GM10847 (cell line): ENCODE measurements around the gene LDB1.
A peak's percentile ranks its signal among the peaks of the same experiment; 100 is the strongest.

Source experiments
- POLR2A ChIP-seq: IDR thresholded peaks from 2 replicates; pipeline ENCODE4 v1.6.1; 2011; ENCODE audit not compliant: insufficient read length; ENCODE audit errors: extremely low read depth

The LDB1 gene

GRCh38 chr10:102119417-102120141 is 589 bp downstream of the LDB1 start:
- no peak for TF ChIP-seq POLR2A

DNA sequence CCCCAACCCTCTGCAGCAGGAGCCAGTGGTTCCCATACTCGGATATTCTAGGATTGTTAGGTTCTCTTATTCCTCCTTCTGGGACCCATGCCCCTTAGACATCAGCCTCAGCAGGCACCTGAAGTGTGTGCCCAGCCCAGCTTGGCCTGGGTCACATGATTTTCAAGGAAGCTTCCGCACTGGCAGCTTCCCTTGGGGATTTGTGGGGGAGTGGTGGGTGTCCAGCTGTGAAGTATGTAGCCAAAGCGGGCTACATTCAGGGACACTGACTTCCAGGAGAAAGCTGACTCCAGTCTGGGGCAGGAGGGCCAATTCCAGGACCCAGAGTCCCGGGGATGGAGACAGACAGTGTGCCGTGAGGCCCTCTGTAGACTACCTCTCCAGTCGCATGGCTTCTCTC is 1.3 kb downstream of the LDB1 start:
- no peak for TF ChIP-seq POLR2A

DNA sequence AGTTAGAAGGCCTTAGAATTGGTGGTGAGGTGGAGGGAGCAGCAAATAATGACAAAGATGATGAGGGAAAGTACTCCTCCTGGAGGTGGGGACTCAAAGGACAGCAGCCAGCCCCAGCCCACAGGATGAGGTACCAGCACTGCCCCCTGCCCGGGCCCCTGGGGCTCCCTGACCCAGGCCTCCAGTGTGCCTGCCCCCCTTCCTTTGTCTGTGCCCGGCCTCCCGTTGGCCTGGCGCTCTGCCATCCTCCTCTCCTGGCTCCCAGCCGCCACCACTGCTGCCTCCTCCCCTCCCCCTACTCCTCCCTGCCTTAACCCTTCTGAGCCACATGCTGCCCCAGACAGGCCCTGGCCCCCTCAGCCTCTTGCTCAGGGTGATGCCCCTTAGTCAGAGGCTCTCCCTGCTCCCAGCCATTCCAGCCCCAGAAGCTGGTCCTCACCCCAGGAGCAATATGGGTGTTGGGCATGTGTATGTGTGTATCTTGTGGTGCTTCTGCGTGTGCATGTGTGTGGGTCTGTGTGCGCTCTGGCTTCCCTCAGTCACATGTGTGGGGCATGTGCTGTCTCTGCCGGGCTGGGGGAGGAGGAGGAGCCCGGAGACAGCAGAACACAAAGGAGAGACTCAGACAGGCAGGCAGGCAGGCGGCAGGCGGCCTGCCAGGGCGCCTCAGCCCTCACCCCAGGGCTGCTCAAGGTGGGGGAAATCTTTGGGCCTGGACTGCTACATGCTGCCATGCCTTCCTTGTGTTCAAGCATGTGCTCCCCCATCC is 2.6 kb downstream of the LDB1 start:
- TF ChIP-seq POLR2A = peak; percentile 23

DNA sequence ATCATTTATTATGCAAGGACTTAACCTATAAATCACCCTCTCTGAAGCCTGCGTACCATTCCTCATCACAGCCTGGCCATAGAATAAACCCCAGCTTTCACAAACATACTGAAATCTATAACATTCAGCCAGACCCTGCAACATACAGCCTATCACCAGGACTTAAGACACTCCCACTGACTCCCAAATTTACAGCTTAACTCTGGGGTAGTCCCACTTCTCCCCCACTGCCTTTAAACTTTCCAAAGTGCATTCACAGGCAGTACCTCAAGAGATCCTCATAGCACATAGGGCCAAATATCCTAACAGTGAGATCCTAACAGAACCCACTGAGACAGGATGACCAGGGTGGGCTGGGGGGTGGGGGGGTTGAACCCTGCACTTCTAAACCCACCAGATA is 3.5 kb downstream of the LDB1 start:
- no peak for TF ChIP-seq POLR2A

- no peak for TF ChIP-seq POLR2A
Observed at GRCh38 chr10:102115775-102116174, 4.4 kb downstream of the LDB1 start.

DNA sequence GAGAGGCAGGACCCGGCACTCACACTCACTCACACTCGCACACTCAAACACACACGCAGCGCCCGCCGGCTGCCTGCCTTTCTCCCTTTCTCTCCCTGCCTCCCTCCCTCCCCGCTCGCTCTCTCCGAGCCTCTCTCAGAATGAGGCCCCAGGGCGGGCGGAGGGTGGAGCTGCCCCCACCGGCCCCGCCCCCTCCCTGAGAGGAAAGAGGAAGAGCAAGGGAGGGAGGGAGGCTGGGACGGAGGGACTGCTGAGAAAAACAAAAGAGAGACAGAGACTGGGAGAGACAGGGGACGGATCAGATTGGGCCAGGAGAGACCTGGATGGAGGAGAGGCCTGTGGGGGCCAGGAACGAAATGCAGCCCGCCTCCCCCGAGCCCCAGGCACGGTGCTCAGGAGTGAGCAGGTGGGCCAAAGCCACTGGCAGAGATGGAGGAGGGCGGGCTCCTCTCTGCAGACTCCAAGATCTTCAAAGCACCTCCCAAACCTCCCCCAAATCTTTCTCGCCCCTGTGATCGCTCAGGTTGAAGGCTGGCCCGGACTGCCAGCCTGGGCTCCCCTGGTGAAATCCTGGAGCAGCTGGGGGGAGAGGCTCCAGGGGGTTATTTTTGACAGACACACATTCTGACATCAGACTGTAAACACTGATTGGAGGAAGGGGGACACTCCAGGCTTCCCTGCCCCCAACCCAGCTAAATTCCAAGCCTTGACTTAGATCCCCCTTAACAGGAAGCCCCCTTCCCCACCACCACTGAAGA is 5.1 kb downstream of the LDB1 start:
- TF ChIP-seq POLR2A = peak; percentile 71

- no peak for TF ChIP-seq POLR2A
Observed at GRCh38 chr10:102113956-102114857, 6.0 kb downstream of the LDB1 start.

DNA sequence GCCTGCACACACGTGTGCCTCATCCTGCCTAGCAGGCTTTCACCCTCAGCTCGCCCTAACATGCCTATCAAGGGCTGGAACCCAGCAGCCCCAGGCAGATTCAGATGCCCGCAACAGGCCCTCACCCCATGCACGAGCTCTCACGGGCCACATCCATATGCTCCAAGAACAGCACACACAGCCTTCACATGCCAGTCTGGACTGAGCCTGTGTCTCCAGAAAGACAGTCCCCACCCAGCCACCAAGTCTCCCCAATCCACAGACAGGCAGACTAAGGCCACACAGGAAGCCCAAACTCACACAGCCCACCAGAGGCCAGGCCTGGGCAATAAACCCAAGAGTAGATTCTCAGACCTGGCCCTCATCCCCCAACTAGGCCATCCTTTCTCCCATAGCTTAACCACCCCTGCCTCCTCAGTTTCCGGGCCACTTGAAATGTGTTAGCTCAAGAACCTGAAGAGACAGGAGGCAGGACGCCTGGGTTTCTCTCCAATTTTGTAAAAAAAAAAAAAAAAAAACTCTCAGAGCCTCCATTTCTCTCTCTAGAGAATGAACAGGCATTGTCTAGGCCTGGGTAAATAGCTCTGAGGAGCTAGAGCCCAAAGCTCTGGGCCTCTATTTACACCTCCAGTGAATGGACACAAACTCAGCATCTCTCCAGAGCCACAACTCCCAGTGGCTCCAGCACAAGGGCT is 6.8 kb downstream of the LDB1 start:
- TF ChIP-seq POLR2A = no peak

DNA sequence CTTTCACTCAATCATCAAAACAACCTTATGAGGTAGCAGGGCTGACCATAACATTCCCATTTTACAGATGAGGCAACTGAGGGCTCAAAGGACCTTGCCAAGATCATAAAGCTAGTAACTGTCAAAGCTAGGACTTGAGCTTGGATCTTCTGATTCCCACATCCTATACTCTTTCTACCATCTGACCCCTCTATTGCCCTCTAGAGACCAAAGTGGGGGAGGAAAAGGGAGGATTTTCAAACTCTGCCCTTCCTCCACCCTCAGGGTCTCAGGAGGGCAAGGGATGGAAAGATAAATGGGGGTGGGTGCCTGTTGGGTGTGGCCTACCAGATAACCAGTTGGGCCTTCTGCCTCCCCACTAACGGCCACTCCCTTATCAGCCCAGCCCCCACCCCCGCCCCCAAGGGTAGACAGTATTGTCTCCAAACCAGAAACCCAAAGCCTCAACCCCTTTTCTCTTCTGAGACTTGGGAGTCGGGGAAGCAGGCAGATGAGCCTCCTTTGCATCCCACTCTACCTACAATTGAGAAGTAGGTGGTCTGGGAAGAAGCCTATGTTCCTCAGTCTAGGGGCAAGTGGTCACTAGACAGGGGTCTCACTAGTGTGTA is 7.9 kb downstream of the LDB1 start:
- TF ChIP-seq POLR2A = no peak

DNA sequence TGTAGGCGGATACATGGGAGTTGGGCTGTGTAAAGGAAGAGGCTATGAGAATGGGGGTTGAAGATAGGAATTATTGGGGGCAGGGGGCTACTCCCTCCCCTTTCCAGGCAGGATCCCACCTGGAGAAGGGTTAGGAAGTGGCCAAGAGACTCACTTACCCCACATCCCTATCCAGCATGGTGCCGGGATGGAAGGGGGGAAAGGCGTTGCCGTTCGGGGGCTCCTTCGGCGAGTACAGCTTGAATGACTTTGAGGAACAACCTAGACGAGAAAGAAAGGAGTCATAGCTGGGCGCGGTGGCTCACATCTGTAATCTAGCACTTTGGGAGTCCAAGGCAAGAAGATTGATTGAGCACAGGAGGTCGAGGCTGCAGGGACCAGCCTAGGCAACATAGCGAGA is 8.9 kb downstream of the LDB1 start:
- TF ChIP-seq POLR2A = no peak

- no peak for TF ChIP-seq POLR2A
Observed at GRCh38 chr10:102109166-102110116, 10.7 kb downstream of the LDB1 start.

- no peak for TF ChIP-seq POLR2A
Observed at GRCh38 chr10:102106998-102107397, 13.2 kb downstream of the LDB1 start.

GRCh38 chr10:102102421-102102820 is 17.7 kb downstream of the LDB1 start:
- TF ChIP-seq POLR2A = no peak

DNA sequence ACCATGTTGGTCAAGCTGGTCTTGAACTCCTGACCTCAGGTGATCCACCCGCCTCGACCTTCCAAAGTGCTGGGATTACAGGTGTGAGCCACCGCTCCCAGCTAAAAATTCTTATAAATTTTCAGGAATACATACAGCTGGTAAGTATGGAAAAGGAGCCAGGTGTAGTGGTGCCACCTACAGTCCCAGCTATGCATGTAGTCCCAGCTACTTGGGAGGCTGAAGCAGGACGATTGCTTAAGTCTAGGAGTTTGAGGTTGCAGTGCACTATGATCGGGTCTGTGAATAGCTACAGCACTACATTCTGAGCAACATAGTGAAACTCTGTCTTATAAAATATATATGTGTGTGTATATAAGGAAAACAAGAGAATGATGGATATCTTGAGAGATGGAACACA is 19.0 kb downstream of the LDB1 start:
- TF ChIP-seq POLR2A = no peak
